ENCODE results near the gene KRTAP10-3. TPM values are rescaled to one million over a fixed set of nuclear protein-coding genes. Genes with fewer than 3 reads are reported as not detected.

The KRTAP10-3 gene
- total and polyA plus RNA-seq, 9 of the 15 experiments (the other 6 are each of a cell fraction or from before 2014, with no cell fraction given): not detected

DNA sequence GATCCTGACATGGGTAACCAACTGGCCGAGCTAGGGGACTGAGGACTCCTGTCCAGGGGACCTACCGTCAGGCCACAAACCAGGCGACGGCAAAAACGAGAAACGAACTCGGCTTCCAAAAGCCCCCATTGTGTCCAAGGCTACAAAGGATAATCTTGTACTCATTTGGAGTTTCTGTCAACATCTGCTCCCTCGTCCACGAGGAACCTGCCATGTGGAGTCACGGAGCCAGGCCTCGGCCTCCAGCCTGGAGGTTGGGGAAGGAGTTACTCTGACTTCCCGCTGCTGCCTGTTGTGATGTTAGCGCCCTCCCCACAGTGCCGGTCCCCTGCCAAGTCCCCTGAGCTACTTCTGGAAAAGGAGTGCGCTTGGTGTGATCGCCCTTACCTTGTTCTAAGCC lies 25.9 kb downstream of the KRTAP10-3 start (continued):
- TF ChIP-seq, protein P1, sequence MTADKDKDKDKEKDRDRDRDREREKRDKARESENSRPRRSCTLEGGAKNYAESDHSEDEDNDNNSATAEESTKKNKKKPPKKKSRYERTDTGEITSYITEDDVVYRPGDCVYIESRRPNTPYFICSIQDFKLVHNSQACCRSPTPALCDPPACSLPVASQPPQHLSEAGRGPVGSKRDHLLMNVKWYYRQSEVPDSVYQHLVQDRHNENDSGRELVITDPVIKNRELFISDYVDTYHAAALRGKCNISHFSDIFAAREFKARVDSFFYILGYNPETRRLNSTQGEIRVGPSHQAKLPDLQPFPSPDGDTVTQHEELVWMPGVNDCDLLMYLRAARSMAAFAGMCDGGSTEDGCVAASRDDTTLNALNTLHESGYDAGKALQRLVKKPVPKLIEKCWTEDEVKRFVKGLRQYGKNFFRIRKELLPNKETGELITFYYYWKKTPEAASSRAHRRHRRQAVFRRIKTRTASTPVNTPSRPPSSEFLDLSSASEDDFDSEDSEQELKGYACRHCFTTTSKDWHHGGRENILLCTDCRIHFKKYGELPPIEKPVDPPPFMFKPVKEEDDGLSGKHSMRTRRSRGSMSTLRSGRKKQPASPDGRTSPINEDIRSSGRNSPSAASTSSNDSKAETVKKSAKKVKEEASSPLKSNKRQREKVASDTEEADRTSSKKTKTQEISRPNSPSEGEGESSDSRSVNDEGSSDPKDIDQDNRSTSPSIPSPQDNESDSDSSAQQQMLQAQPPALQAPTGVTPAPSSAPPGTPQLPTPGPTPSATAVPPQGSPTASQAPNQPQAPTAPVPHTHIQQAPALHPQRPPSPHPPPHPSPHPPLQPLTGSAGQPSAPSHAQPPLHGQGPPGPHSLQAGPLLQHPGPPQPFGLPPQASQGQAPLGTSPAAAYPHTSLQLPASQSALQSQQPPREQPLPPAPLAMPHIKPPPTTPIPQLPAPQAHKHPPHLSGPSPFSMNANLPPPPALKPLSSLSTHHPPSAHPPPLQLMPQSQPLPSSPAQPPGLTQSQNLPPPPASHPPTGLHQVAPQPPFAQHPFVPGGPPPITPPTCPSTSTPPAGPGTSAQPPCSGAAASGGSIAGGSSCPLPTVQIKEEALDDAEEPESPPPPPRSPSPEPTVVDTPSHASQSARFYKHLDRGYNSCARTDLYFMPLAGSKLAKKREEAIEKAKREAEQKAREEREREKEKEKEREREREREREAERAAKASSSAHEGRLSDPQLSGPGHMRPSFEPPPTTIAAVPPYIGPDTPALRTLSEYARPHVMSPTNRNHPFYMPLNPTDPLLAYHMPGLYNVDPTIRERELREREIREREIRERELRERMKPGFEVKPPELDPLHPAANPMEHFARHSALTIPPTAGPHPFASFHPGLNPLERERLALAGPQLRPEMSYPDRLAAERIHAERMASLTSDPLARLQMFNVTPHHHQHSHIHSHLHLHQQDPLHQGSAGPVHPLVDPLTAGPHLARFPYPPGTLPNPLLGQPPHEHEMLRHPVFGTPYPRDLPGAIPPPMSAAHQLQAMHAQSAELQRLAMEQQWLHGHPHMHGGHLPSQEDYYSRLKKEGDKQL (CRISPR knock-in tag; IDR thresholded peaks at IDR 0.05; ENCODE audit: borderline replicate concordance): no peak

DNA sequence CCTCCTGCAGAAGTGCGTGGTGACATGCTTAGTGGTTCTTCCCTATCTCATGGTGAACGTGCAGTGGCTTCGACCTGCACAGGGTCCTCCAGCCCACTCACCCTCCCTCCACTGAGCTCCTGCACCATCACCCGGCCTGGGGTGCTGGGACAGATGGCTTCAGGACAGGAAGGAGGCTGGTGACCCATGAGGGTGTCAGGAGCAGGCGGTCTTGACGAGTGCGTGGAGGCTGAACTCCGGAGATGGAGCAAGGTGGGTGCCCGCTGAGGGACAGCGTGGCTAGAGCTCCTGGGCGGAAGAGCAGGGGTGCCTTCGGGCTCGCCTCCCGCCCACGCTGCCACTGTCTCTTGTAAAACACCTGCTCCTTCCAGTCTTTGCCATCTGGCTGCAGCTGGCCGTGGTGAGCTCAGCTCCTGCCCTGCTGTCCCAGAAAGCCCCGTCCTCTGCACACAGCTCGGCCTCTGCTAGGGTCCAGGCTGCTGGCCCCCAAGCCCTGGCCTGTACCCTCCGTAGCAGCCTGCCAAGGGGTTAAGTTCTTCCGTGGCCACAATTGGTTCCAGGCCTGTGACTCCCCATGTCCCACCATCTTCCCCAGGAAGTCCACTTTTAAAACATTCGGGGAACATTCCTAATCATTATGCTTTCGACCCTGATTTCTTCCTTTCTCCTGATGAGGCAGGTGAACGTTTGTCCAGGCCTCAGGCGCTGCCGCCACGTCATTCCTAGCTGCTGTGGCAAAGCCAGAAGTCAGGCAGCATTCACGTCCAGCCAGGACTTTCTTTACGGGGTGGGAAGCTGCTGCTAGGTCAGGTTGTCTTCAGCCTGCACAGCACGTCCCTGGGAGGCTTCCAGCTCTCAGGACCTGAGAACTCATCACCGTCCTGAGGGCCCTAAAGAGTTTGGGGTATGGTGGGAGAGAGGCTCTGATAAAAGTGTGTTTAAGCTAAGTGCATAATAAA lies 26.7 kb downstream of the KRTAP10-3 start:
- WGBS (ENCODE audit: insufficient coverage, low coverage, missing lambda C conversion rate): 3% methylated on average over 27 of the region's 30 CpGs

More for the DNA sequence above, 26.7 kb downstream of the KRTAP10-3 start:
- Histone ChIP-seq H4K20me1 (replicated peaks; ENCODE audit: control insufficient read depth, insufficient read depth, low read length) (peaks cover 16% of the 10 kb centered on the region; the same call in 1 of the 2 replicates), H3K9me1 (ENCODE audit: control insufficient read depth, insufficient read depth, low read length) (no peaks in the 10 kb centered on the region), H3K27ac (ENCODE audit: extremely low read depth, low read depth, low read length) (no peak overlapping the region), H3K4me1 (replicated peaks in 1 of 2; ENCODE audit: control insufficient read depth in 2 of 2, insufficient read depth in 2 of 2, low read length in 2 of 2) (peaks cover 0 to 16% of the 10 kb centered on the region in 2 experiments; a peak in 2 of 5 replicates), H3K4me2 (ENCODE audit: insufficient read depth, low read length) (no peak overlapping the region), H3K79me2 (ENCODE audit: control insufficient read depth, insufficient read depth, low read length) (no peaks in the 10 kb centered on the region), H3K4me3 (no peak overlapping the region), H3K27me3 (ENCODE audit: control insufficient read depth in 2 of 2, insufficient read depth in 2 of 2, low read length in 2 of 2) (peaks cover 42 to 64% of the 10 kb centered on the region in 2 experiments), H3K36me3 (ENCODE audit: control insufficient read depth, insufficient read depth, low read length) (no peaks in the 10 kb centered on the region), H3K9ac (ENCODE audit: insufficient read depth in 1 of 2, low read depth in 2 of 2, low read length in 2 of 2) (no peak overlapping the region), H3K9me3 (replicated peaks; ENCODE audit: control insufficient read depth, insufficient read depth, low read depth, low read length) (no peaks in the 10 kb centered on the region; the same call in 1 of the 2 replicates), H2AFZ (ENCODE audit: low read depth, low read length) (no peak overlapping the region)
- ATAC-seq (no peak), FAIRE-seq (no peak), DNase-seq (ENCODE audit: extremely low read depth in 1 of 4, low spot score in 3 of 4) (no peak)
- intact Hi-C loops (cut with micrococcal nuclease): no loop called here
- in situ Hi-C loops (cut with MboI): no loop called here
- ChIA-PET POLR2A (interaction anchor here (0.7 to 1.4 kb wide), 3 partner anchors 14 to 25 kb away, joined by 3 read pairs; no protein-coding TSS in a partner anchor), CTCF (ENCODE audit: low intra/inter-chr PET ratio) (no interaction called here)
- 0 out of 2 replicates have a peak, but pooled peaks have one; percentile 20 for TF ChIP-seq OTX1 (CRISPR knock-in tag; IDR thresholded peaks at IDR 0.05)
- peak; percentile 29; the same call in 1 of the 2 replicates for TF ChIP-seq EGR1 (conservative IDR thresholded peaks at IDR 0.05)
- TF ChIP-seq NFIC (IDR thresholded peaks at IDR 0.05): peak; percentile 40; the same call in 1 of the 2 replicates
- 0 out of 4 replicates have a peak, but pooled peaks of 1 of the 2 experiments have one; percentile 24 for TF ChIP-seq MAZ (CRISPR knock-in tag; conservative IDR thresholded peaks at IDR 0.05 in 1 of 2, IDR thresholded peaks at IDR 0.05 in 1 of 2)
- no peak for TF ChIP-seq BRD4 (IDR thresholded peaks at IDR 0.05)
- BruUV-seq (replicated peaks): no TSS peak
